ENCODE data around the gene MTMR11. TPM values are rescaled to one million over a fixed set of nuclear protein-coding genes. Genes with fewer than 3 reads are reported as not detected.

Gene MTMR11
- total RNA-seq, 1 experiment from 2014 or later, result 7.1 TPM

DNA sequence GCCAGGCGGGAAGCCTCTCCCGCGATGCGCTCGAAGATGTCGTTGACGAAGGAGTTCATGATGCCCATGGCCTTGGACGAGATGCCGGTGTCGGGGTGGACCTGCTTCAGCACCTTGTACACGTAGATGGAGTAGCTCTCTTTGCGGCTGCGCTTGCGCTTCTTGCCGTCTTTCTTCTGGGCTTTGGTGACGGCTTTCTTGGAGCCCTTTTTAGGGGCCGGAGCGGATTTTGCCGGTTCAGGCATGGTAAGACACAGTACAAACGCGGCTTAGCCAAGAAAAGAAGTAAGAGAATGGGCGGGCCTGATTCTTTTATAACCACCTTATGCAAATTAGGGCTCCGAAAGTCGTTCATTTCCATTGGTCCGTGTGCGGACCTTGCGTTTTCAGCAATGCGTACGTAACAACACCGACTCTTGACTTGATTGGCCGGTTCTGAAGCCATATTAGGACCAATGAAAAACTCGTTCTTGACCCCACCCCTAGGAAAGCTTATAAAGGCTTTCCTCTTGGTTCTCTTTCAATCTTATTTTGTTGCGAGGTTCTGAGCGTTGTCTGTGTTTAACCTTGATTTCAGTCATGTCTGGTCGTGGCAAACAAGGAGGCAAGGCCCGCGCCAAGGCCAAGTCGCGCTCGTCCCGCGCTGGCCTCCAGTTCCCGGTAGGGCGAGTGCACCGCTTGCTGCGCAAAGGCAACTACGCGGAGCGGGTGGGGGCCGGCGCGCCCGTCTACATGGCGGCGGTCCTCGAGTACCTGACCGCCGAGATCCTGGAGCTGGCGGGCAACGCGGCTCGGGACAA is 50.1 kb downstream of the MTMR11 start:
- H3K4me1 Mint-ChIP-seq, result peaks cover 4% of the 10 kb centered on the region
- ATAC-seq (peak; percentile 65), DNase-seq (ENCODE audit: low spot score) (peak; percentile 71)
- no peak overlapping the region for H3K4me3 Mint-ChIP-seq
- ChIA-PET CTCF (interaction anchor here (3.0 kb wide), 1 partner anchor 301 kb away, joined by 25 read pairs; no protein-coding TSS in a partner anchor), POLR2A (interaction anchor here (0.6 to 6.1 kb wide), 27 partner anchors 13 to 1118 kb away, joined by 3 to 51 read pairs (median 6); partner anchors contain the start of genes BOLA1, MTMR11, OTUD7B and SF3B4)
- H3K9me3 Mint-ChIP-seq, result no peaks in the 10 kb centered on the region
- no peak overlapping the region for H3K27ac Mint-ChIP-seq
- no peaks in the 10 kb centered on the region for H3K36me3 Mint-ChIP-seq
- no peaks in the 10 kb centered on the region for H3K27me3 Mint-ChIP-seq (ENCODE audit: low read depth)
- 0 out of 2 replicates have a peak, but pooled peaks have one; percentile 57 for TF ChIP-seq ZNF232 (CRISPR knock-in tag; IDR thresholded peaks at IDR 0.05)
- TF ChIP-seq, protein P1, sequence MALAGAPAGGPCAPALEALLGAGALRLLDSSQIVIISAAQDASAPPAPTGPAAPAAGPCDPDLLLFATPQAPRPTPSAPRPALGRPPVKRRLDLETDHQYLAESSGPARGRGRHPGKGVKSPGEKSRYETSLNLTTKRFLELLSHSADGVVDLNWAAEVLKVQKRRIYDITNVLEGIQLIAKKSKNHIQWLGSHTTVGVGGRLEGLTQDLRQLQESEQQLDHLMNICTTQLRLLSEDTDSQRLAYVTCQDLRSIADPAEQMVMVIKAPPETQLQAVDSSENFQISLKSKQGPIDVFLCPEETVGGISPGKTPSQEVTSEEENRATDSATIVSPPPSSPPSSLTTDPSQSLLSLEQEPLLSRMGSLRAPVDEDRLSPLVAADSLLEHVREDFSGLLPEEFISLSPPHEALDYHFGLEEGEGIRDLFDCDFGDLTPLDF (CRISPR knock-in tag; IDR thresholded peaks at IDR 0.05), result peak; percentile 84; the same call in 1 of the 2 replicates
- TF ChIP-seq JUN (CRISPR knock-in tag; IDR thresholded peaks at IDR 0.05), result peak; percentile 68; the same call in 1 of the 2 replicates
- TF ChIP-seq FOXP1 (CRISPR knock-in tag; IDR thresholded peaks at IDR 0.05; ENCODE audit: borderline replicate concordance), result peak; percentile 91
- TF ChIP-seq SOX15 (CRISPR knock-in tag; IDR thresholded peaks at IDR 0.05), result peak; percentile 61; the same call in 1 of the 2 replicates
- TF ChIP-seq, protein P2, sequence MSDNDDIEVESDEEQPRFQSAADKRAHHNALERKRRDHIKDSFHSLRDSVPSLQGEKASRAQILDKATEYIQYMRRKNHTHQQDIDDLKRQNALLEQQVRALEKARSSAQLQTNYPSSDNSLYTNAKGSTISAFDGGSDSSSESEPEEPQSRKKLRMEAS (CRISPR knock-in tag; IDR thresholded peaks at IDR 0.05), result peak; percentile 13; the same call in 1 of the 2 replicates
- peak; percentile 79 for TF ChIP-seq EMX1 (CRISPR knock-in tag; IDR thresholded peaks at IDR 0.05)
- TF ChIP-seq TEAD1 (CRISPR knock-in tag; IDR thresholded peaks at IDR 0.05), result peak; percentile 12; the same call in 1 of the 2 replicates
- TF ChIP-seq ZNF138 (CRISPR knock-in tag; conservative IDR thresholded peaks at IDR 0.05), result no peak; the same call in 1 of the 2 replicates
- TF ChIP-seq, protein P3, sequence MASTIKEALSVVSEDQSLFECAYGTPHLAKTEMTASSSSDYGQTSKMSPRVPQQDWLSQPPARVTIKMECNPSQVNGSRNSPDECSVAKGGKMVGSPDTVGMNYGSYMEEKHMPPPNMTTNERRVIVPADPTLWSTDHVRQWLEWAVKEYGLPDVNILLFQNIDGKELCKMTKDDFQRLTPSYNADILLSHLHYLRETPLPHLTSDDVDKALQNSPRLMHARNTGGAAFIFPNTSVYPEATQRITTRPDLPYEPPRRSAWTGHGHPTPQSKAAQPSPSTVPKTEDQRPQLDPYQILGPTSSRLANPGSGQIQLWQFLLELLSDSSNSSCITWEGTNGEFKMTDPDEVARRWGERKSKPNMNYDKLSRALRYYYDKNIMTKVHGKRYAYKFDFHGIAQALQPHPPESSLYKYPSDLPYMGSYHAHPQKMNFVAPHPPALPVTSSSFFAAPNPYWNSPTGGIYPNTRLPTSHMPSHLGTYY (CRISPR knock-in tag; IDR thresholded peaks at IDR 0.05), result peak; percentile 94
- TF ChIP-seq, protein P4, sequence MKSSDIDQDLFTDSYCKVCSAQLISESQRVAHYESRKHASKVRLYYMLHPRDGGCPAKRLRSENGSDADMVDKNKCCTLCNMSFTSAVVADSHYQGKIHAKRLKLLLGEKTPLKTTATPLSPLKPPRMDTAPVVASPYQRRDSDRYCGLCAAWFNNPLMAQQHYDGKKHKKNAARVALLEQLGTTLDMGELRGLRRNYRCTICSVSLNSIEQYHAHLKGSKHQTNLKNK (CRISPR knock-in tag; IDR thresholded peaks at IDR 0.05), result peak; percentile 80
- TF ChIP-seq, protein P5, sequence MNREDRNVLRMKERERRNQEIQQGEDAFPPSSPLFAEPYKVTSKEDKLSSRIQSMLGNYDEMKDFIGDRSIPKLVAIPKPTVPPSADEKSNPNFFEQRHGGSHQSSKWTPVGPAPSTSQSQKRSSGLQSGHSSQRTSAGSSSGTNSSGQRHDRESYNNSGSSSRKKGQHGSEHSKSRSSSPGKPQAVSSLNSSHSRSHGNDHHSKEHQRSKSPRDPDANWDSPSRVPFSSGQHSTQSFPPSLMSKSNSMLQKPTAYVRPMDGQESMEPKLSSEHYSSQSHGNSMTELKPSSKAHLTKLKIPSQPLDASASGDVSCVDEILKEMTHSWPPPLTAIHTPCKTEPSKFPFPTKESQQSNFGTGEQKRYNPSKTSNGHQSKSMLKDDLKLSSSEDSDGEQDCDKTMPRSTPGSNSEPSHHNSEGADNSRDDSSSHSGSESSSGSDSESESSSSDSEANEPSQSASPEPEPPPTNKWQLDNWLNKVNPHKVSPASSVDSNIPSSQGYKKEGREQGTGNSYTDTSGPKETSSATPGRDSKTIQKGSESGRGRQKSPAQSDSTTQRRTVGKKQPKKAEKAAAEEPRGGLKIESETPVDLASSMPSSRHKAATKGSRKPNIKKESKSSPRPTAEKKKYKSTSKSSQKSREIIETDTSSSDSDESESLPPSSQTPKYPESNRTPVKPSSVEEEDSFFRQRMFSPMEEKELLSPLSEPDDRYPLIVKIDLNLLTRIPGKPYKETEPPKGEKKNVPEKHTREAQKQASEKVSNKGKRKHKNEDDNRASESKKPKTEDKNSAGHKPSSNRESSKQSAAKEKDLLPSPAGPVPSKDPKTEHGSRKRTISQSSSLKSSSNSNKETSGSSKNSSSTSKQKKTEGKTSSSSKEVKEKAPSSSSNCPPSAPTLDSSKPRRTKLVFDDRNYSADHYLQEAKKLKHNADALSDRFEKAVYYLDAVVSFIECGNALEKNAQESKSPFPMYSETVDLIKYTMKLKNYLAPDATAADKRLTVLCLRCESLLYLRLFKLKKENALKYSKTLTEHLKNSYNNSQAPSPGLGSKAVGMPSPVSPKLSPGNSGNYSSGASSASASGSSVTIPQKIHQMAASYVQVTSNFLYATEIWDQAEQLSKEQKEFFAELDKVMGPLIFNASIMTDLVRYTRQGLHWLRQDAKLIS (CRISPR knock-in tag; IDR thresholded peaks at IDR 0.05; ENCODE audit: borderline replicate concordance), result peak; percentile 96; the same call in 1 of the 2 replicates
- TF ChIP-seq, protein P6, sequence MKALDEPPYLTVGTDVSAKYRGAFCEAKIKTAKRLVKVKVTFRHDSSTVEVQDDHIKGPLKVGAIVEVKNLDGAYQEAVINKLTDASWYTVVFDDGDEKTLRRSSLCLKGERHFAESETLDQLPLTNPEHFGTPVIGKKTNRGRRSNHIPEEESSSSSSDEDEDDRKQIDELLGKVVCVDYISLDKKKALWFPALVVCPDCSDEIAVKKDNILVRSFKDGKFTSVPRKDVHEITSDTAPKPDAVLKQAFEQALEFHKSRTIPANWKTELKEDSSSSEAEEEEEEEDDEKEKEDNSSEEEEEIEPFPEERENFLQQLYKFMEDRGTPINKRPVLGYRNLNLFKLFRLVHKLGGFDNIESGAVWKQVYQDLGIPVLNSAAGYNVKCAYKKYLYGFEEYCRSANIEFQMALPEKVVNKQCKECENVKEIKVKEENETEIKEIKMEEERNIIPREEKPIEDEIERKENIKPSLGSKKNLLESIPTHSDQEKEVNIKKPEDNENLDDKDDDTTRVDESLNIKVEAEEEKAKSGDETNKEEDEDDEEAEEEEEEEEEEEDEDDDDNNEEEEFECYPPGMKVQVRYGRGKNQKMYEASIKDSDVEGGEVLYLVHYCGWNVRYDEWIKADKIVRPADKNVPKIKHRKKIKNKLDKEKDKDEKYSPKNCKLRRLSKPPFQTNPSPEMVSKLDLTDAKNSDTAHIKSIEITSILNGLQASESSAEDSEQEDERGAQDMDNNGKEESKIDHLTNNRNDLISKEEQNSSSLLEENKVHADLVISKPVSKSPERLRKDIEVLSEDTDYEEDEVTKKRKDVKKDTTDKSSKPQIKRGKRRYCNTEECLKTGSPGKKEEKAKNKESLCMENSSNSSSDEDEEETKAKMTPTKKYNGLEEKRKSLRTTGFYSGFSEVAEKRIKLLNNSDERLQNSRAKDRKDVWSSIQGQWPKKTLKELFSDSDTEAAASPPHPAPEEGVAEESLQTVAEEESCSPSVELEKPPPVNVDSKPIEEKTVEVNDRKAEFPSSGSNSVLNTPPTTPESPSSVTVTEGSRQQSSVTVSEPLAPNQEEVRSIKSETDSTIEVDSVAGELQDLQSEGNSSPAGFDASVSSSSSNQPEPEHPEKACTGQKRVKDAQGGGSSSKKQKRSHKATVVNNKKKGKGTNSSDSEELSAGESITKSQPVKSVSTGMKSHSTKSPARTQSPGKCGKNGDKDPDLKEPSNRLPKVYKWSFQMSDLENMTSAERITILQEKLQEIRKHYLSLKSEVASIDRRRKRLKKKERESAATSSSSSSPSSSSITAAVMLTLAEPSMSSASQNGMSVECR (CRISPR knock-in tag; IDR thresholded peaks at IDR 0.05; ENCODE audit: borderline replicate concordance), result peak; percentile 39; the same call in 1 of the 2 replicates
- TF ChIP-seq SMAD3 (CRISPR knock-in tag; IDR thresholded peaks at IDR 0.05; ENCODE audit: borderline replicate concordance), result peak; percentile 96
- TF ChIP-seq, protein P7, sequence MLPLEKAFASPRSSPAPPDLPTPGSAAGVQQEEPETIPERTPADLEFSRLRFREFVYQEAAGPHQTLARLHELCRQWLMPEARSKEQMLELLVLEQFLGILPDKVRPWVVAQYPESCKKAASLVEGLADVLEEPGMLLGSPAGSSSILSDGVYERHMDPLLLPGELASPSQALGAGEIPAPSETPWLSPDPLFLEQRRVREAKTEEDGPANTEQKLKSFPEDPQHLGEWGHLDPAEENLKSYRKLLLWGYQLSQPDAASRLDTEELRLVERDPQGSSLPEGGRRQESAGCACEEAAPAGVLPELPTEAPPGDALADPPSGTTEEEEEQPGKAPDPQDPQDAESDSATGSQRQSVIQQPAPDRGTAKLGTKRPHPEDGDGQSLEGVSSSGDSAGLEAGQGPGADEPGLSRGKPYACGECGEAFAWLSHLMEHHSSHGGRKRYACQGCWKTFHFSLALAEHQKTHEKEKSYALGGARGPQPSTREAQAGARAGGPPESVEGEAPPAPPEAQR (CRISPR knock-in tag; IDR thresholded peaks at IDR 0.05), result no peak
- TF ChIP-seq, protein P8, sequence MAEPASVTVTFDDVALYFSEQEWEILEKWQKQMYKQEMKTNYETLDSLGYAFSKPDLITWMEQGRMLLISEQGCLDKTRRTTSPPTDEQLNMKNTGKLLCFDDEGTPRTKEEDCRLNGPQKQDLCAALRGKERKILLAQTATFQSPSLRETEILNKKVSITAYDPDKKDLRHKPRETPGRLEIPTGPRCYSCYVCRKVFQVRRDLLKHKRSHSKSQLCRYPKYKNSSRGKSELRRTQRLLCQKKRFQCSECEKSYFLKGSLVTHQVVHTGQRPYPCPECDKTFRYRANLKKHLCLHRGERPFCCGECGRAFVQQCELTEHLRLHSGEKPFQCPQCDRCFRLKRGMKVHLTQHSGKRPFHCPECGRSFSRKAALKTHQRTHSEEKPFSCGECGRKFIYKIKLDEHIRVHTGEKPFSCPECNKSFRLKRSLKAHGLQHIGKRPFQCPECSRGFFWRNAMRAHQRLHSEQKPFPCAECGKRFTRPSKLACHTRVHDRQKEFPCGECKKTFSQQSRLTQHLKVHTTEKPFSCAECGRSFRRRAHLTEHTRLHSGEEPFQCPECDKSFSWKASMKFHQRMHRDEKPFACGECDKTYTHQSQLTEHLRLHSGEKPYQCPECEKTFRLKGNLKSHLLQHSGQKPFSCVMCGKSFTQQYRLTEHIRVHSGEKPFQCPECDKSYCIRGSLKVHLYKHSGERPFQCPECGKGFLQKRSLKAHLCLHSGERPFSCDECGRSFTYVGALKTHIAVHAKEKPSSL (CRISPR knock-in tag; conservative IDR thresholded peaks at IDR 0.05), result 0 out of 2 replicates have a peak, but pooled peaks have one; percentile 18
- TF ChIP-seq FOXK1 (CRISPR knock-in tag; IDR thresholded peaks at IDR 0.05), result 0 out of 2 replicates have a peak, but pooled peaks have one; percentile 42
- TF ChIP-seq, protein P9, sequence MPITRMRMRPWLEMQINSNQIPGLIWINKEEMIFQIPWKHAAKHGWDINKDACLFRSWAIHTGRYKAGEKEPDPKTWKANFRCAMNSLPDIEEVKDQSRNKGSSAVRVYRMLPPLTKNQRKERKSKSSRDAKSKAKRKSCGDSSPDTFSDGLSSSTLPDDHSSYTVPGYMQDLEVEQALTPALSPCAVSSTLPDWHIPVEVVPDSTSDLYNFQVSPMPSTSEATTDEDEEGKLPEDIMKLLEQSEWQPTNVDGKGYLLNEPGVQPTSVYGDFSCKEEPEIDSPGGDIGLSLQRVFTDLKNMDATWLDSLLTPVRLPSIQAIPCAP (CRISPR knock-in tag; IDR thresholded peaks at IDR 0.05), result peak; percentile 82; the same call in 1 of the 2 replicates
- TF ChIP-seq NFE2L1 (CRISPR knock-in tag; IDR thresholded peaks at IDR 0.05), result peak; percentile 68
